A673 (cell line): ENCODE data around the gene TMEM164. TPM values are rescaled to one million over a fixed set of nuclear protein-coding genes. Genes with fewer than 3 reads are reported as not detected.

Source experiments
- BruUV-seq: library from RNA; stranded (reverse); fragments of 400-500 nt; replicated peaks from 2 replicates; lab custom pipeline; 2021; lab: Mats Ljungman, UMichigan
- CTCF ChIA-PET: fragments of 300-600 bp; sonication (Branson Sonifier 250); formaldehyde crosslinking; loops from one replicate; lab custom pipeline; 2022; ENCODE audit warnings: antibody characterized with exemption; lab: Charles Lee
- POLR2A ChIA-PET: fragments of 300-600 bp; sonication (Branson Sonifier 250); formaldehyde crosslinking; loops from one replicate; lab custom pipeline; 2022; ENCODE audit warnings: antibody characterized with exemption; ENCODE audit not compliant: low non-redundant PET; lab: Charles Lee
- DNase-seq: peaks from one replicate; pipeline ENCODE4 v3.0.0-alpha.2; 2015; ENCODE audit warnings: low spot score
- H3K27ac ChIP-seq: fragments of 200-600 bp; sonication (generic); 2 replicates; pipeline ENCODE4 v1.5.1; 2016; ENCODE audit warnings: mixed run types, low read depth, mild to moderate bottlenecking, mixed read lengths, antibody characterized with exemption, low read length; ENCODE audit not compliant: poor library complexity, severe bottlenecking
- H3K27me3 ChIP-seq: fragments of 200-600 bp; sonication (generic); replicated peaks from 2 replicates; pipeline ENCODE4 v1.6.1; 2017; ENCODE audit warnings: mixed run types, low read depth, mild to moderate bottlenecking, mixed read lengths, antibody characterized with exemption, low read length; ENCODE audit not compliant: insufficient read depth, poor library complexity
- H3K36me3 ChIP-seq: fragments of 200-600 bp; sonication (generic); 2 replicates; pipeline ENCODE4 v1.6.1; 2016; ENCODE audit warnings: mixed run types, mild to moderate bottlenecking, mixed read lengths, antibody characterized with exemption, low read length; ENCODE audit not compliant: insufficient read depth, poor library complexity, severe bottlenecking
- H3K4me1 ChIP-seq: fragments of 200-600 bp; sonication (generic); 2 replicates; pipeline ENCODE4 v1.6.1; 2017; ENCODE audit warnings: mixed run types, mild to moderate bottlenecking, mixed read lengths, antibody characterized with exemption, low read length; ENCODE audit not compliant: insufficient read depth, poor library complexity, severe bottlenecking
- H3K4me3 ChIP-seq: fragments of 200-600 bp; sonication (generic); 2 replicates; pipeline ENCODE4 v1.5.1; 2016; ENCODE audit warnings: low read depth, mixed run types, mild to moderate bottlenecking, mixed read lengths, low read length; ENCODE audit not compliant: poor library complexity, severe bottlenecking
- H3K9me3 ChIP-seq: fragments of 200-600 bp; sonication (generic); 2 replicates; pipeline ENCODE4 v1.6.1; 2016; ENCODE audit warnings: mixed run types, low read depth, mild to moderate bottlenecking, mixed read lengths, antibody characterized with exemption, low read length; ENCODE audit not compliant: poor library complexity, severe bottlenecking
- CTCF ChIP-seq: fragments of 300-800, 200-600 bp; sonication (generic); conservative IDR thresholded peaks from 2 replicates; pipeline ENCODE4 v1.5.1; 2017; ENCODE audit warnings: low read depth, mild to moderate bottlenecking, antibody characterized with exemption, low read length, moderate library complexity, mixed read lengths
- EZH2 ChIP-seq: fragments of 200-600 bp; sonication (generic); IDR thresholded peaks from 2 replicates; pipeline ENCODE4 v1.6.1; 2017; ENCODE audit warnings: borderline replicate concordance, low read depth, mild to moderate bottlenecking, mixed read lengths, antibody characterized with exemption, low read length; ENCODE audit not compliant: poor library complexity, severe bottlenecking
- intact Hi-C: fragments of 100-400 bp; cut with micrococcal nuclease; formaldehyde crosslinking; loops from one replicate; pipeline ENCODE4 v1.10.0; 2022; ENCODE audit not compliant: unreplicated experiment
- total RNA-seq: library from RNA; stranded (reverse); gene quantifications from 2 replicates; pipeline ENCODE4 v1.2.3, GENCODE V29; 2021

The TMEM164 gene
- total RNA-seq, 1 experiment from 2014 or later, result 26.5 TPM

GRCh38 chrX:110038900-110039299 lies 36.0 kb downstream of the TMEM164 start:
- H3K36me3 ChIP-seq, result no peaks in the 10 kb centered on the region
- no peak overlapping the region for H3K27ac ChIP-seq
- CTCF ChIA-PET, result no interaction called here
- no peaks in the 10 kb centered on the region for H3K9me3 ChIP-seq
- H3K4me3 ChIP-seq, result no peak overlapping the region
- BruUV-seq, result no TSS peak
- TF ChIP-seq CTCF (no peak), EZH2 (no peak)
- no peak for DNase-seq
- POLR2A ChIA-PET, result no interaction called here
- H3K4me1 ChIP-seq, result no peaks in the 10 kb centered on the region
- no peaks in the 10 kb centered on the region for H3K27me3 ChIP-seq
- intact Hi-C loops, result no loop called here

GRCh38 chrX:110041980-110042379 lies 39.1 kb downstream of the TMEM164 start:
- Histone ChIP-seq H3K36me3 (no peaks in the 10 kb centered on the region), H3K4me1 (peaks cover 4% of the 10 kb centered on the region), H3K9me3 (no peaks in the 10 kb centered on the region), H3K27ac (no peak overlapping the region), H3K27me3 (no peaks in the 10 kb centered on the region), H3K4me3 (no peak overlapping the region)
- POLR2A ChIA-PET, result no interaction called here
- TF ChIP-seq CTCF (no peak), EZH2 (no peak)
- CTCF ChIA-PET, result no interaction called here
- no peak for DNase-seq
- intact Hi-C loops, result no loop called here
- no TSS peak for BruUV-seq

- H3K4me3 ChIP-seq, result no peak overlapping the region
- no peak overlapping the region for H3K27ac ChIP-seq
- no peaks in the 10 kb centered on the region for H3K36me3 ChIP-seq
- TF ChIP-seq CTCF (no peak), EZH2 (no peak)
- POLR2A ChIA-PET, result no interaction called here
- no peak for DNase-seq
- no peaks in the 10 kb centered on the region for H3K27me3 ChIP-seq
- no TSS peak for BruUV-seq
- intact Hi-C loops, result no loop called here
- peaks cover 4% of the 10 kb centered on the region for H3K4me1 ChIP-seq
- CTCF ChIA-PET, result no interaction called here
- H3K9me3 ChIP-seq, result no peaks in the 10 kb centered on the region
These were observed 39.6 kb downstream of the TMEM164 start for GRCh38 chrX:110042496-110042895.
